GM21367 (cell line): ENCODE measurements around the gene FBXW12.

ENCODE experiments used
- ATAC-seq: cut with Tn5 transposase; IDR thresholded peaks from one replicate; pipeline ENCODE4 v1.9.1; 2021; ENCODE audit not compliant: unreplicated experiment

Gene FBXW12

DNA sequence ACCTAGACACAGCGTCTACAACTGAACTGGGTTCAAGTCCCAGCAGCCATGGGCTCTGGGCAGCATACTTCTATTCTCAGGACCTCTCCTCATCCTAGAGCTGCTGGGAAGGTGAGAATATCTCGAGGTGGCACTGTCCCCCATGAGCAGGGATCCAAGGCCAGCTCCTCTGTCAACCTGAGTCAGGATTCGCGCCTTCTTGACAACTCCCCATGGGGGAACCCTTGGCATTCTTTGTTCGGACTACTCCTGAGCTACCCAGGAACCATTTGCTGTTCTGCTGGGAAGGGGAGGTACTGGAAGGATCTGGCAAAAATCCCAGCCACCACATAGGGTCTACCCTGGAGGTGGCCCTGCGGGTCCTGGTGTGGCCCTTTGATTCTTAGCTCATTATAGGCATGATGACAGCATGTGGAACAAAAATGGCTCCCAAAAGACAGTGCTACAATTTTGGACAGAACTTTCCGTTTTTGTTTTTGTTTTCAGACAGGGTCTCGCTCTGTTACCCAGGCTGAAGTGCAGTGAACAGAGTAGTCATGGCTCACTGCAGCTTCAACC lies 35.6 kb downstream of the FBXW12 start:
- ATAC-seq, result no peak

DNA sequence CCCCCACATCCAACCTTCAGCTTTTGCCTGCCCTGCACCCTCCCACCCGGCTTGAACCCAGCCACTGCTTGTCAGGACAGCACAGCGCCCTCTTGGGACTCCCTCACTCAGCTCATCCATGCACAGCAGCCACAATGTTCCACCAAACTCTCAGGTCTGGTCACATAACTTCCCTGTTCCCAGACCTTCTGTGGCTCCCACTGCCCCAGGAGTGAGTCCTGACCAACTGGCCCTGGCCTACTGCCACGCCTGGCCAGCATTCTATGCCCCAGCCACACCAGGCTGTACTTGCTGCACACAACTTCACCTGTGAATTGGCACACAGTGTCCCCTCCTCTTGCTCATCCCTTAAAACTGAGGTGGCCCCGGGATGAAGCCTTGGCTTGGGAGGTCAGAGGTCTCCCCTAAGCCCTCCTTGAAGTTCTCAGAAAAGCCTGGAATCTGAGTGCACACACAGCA lies 36.8 kb downstream of the FBXW12 start:
- no peak for ATAC-seq

DNA sequence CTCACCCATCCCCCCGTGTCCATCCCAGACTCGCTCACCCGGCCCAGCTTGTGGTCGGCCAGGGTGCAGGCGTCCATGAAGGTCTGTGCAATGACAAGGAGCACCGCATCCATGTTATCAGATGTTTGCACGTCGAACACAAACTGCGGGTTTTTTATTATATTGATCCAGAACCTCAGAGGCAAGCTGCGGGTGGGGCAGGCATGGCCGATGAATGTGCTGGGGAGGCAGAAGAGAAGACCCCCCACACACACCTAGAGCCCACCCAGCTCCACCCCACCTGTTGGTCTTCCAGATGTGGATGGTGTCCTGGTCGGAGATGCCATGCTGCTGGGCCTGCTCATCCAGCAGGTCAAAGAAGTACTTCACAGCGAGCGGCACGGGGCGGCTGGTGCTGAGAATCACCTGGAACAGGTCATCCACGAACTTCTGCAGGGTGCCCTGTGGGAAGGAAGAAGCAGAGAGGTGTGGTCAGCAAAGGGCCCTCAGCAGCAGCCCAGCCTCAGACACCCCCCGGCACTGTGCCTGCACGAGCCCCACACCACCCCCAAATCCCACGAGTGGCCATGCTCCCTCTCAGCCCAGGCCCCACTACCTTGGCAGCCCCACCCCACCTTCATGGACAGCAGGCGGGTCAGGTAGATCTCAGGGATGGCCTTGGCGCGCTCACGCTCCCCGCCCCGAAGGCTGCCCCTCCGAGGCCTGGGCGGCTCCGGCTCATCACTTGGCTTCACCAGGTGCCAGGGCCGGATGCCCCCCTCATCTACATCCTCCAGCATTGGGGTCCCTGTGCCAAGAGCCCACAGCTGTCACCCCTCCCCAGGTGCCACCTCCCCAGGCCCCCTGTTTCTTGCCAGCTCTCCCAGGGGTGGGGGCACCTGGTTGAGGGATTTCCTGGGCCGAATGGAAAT lies 37.5 kb downstream of the FBXW12 start:
- no peak for ATAC-seq

DNA sequence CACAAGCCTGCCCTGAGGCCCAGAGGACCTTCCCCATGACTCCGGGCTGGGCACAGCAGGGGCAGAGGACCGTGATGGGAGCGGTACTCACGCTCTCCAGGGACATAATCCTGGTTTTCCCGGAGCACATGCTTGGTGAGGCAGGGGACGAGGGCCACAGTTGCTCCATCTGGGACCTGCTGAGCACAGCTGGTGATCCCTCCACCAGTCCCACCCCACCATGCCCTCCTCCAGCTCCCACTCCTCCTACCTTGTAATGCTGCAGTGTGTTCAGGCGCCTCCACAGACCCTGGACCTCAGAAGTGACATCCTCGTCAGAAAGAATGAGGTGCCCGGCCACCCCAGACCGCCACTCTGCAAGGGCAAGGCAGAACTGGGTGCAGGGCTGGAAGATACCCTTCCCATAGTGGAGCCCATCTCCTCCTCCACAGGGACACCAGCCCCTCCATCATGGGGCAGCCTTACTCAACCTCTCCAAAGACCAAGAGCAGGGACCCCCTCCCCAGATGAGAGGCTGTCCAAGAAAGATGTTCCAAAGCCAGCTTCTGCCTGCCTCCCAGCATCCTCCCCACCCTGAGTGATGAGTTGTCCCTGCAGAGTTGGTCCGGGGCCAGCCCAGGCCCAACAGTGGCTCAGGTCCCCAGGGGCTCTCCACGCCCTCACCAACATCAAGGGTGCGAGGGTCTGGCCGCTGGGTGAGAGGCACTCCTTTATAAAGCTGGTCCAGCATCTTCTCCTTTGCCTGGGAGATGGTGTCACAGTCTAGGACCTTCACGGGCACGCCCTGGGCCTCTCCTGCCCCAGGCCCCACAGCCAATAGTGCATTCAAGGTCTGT lies 38.4 kb downstream of the FBXW12 start:
- ATAC-seq, result no peak

DNA sequence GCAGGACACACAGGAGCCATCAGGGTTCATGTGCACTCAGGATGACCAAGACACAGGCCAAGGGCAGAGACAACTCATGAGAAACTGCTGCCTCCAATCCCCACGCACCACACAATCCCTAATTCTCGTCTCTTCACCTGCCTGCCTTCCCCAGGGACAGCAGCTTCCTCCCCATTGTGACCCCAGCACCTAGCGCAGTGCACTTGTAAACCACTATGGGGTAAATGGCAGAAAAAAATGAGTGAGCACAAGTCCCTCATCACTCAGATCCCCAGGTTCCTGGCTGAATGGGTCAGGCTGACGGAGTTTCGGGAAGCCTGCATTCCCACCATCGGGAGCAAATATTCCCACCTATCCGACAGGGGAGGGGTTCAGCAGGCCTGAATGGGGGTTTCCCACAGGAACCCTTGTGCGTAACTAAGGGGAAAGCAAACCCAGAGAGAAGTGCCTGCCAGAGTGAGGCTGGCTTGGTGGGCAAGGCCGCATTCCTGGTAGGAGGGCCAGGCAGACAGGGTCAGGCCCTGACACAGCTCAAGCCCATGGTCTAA lies 39.1 kb downstream of the FBXW12 start:
- no peak for ATAC-seq

DNA sequence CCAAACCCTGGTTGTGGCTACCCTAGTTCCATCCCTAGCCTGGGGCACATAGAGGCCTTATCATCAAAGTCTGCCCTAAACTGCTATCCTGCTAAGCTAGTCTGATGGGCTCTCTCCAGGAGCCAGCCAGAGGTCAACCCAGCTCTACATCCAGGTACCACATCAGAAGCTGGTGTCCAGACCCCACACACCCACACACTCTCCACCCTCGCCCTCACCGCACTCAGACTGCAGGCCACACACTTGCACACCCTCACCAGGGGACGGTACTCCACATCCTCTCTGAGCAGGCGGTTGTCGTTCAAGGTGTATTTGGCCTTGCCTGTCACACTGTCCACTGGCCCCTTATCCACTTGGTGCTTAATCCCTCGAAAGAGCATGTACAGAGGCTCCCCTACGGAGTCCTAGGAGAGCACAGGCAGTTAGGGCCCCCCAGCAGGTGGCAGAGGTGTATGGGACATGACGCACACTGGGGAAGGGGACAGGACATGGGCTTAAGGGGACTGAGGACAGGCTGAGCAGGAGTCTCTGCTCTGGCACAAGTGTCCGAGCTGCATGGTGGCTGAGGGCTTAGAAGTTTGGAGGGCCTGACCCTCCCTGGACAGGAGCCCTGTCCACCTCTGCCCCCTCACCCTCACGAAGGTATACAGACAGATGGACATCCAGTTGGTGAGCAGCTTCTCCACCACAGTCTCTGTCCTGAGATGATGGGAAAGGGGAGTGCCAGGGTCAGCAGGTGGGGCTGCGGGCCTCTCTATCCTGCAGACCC lies 39.8 kb downstream of the FBXW12 start:
- no peak for ATAC-seq

DNA sequence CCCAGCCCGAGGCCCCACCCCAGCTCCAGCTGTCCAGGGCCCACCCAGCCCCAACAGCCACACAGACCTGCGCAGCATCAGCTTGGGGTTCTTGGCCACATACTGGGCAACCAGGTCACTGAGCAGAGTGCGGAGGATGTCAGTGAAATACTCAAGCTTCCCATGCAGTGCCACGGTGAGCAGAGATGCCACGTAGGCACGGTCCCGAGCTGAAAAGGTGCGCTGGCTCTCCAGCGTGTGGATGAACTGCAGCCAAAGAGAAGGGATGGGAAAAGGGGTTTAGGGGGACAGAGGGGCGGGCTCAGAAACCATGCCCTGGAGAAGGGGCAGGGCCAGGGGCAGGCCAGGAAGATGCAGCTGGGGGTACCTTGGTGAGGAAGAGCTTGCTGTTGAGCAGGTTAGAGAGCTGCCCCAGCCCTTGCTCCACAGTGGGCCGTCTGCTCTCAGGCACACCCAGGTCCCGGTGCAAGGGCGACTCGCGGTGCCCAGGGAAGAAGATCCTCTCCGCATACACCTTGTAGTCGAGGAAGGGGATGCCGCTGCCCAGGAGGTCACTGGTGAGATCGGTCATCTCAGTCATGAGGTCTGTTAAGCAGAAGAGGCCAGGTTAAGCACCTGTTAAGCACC lies 40.5 kb downstream of the FBXW12 start:
- ATAC-seq, result no peak

DNA sequence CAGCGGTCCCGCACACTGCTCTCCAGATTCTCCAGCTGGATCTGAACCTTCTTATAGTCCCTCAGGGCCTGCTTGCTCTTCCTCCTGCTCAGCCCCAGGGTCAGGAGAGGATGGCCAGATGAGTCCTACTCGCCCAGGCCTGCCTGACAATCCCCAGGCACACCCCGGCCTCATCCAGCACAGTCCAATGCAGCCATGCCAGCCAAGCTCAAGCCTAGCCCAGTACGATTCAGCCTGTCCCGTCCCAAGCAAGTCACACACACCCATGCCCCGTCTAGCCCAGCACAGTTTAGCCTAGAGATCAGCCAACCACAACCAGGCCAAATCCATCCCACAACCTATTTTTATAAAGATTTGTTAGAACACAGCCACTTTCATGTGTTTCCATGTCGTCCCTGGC lies 41.1 kb downstream of the FBXW12 start:
- no peak for ATAC-seq

DNA sequence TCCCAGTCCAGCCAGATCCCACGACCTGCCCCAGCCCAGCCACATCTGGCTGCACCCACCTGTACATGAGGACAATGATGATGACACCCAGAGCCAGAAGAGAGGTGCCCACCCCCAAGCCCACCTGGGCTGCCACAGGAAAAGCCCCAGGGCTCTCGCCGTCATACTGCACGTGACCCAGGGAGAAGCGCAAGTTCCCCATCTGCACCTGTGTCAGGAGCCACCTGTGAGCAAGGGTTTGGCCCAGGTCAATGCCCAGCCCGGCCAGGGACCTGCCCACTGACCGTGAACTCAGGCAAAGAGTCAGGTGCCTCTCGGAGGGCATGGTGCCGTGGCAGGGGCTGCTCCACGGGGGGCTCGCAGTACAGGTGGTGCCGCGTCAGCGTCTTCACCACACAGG lies 41.6 kb downstream of the FBXW12 start:
- no peak for ATAC-seq

DNA sequence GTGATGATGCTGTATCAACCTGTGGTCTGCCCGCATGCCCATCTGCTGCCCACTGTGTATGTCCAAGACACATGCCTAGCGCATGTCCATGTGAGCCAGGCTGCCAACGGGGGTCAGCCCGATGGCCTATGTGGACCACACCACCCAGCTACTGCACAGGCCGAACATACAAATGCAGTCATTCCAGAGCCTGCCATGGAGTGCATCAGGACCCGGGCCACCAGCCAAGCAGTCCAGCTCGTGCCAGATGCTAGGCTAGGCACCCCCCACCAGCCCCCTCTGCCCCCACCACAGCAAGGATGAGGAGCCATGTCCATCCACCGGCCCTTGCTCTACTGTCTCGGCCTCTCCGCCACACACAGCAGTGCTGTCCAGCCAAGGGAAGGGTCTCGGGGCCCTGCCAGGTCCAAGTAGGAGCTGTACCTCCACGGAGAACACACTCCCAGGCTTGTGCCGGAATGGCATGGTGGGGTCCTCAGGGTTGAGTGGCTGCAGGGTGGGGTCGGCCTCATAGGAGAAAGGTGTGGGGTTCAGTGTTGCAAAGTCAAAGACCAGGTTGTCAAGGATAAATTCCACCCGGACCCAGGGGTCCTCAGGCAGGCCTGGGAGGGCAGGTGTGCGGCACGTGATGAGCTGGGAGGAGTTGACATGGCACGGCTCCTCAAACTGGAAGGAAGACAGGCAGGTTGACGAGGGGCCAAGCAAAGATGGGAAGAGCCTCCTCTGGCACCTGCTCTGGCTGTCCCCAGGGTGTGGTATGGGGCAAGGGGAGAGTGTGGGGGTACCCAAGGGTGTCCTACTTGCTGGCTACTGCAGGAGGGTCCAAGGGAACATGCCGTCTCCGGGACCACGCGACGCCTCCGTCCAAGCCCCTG lies 42.6 kb downstream of the FBXW12 start:
- no peak for ATAC-seq

DNA sequence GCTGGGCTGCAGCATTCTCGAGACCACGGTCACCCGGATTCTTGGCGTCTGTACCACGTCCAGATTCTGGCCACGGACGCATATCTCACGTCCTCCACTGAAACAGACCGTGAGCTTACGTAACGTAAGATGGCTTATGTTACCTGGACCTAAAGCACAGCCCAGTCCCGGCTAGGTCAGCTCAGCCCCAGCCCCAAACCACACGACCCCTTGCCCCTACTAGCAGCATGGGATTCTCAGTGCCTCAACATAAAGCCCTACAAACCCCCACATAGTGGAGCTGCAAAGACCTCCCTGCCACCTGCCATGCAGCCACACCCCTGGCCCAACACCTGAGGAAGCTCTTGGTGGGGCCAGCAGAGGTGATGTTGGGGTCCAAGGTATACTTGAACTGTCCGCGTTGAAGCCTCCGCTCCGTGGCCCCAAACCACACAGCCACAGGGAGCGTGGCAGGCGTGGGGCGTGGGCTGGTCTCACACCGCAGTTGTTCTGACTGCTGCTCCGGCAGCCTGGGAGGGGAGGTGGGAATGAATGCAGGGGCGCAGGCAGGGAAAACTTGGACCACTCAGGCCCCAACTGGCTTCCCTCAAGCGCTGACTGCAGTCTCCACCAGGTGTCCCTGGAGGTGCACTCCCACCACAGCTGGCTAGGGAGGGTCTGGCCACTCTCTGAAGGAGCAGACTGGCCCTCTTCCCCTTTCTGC lies 43.4 kb downstream of the FBXW12 start:
- ATAC-seq, result no peak

DNA sequence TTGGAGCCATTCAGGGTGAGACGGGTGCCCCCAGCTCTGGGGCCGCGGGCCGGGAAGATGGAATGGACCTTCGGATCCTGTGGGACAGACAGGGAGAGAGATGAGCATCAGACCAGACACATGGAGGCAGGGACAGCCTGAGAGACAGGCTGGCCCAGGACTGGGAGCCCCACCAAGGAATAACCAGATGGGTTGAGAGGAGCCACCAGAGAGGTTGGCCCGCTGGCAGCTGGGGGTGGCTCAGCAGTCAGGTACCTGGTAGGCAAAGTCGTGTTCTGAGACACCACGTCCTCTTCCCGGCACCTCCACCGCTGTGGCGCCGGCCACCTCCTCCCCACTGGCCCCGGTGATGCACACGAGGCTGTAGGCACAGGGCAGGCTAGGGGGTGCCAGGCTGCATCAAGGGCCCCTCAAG lies 44.1 kb downstream of the FBXW12 start:
- no peak for ATAC-seq

DNA sequence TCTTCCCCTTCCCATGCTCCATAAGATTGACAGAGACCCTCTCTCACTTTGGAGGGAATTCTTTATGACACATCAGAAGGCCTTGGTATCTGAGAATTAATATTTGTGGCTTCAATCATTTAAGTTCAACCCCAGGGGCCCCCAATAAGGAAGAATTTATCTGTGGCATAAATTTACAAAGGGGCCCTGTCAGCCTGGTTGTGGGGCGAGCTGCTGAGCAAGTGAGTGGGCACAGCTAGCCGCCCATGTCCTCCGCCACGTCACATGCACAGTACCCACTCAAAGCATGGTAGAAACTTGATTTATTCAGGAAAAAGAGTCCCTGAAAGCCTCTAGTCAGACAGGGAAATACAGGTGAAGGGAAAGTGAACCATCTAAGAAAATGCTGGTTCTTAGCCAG lies 44.5 kb downstream of the FBXW12 start:
- ATAC-seq, result no peak

DNA sequence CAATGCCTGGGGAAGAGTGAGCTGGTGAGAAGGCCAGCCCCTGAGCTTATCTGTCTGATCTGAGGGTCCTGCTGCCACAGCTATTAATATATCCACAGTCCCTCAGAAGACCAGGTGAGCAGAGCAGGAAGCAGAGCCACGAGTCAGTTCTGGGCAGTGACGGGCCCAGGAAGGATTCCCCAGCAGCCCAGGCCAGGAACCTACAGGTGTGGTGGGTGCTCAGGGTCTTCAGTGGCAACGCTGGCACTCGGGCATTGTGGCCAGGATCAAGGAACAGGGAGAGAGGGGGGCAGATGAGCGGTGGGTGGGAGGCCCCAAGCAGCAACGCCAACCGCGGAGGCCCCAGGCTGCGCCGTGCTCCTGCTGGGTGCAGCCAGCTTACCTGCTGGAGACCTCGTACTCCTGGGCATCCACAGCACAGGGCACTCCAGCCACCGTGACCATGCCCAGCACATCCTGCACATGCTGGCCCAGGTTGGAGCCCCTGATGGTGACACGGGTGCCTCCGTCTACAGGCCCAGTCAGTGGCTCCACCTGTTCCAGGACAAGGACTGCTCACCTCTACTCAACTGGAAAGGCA lies 45.6 kb downstream of the FBXW12 start:
- no peak for ATAC-seq

DNA sequence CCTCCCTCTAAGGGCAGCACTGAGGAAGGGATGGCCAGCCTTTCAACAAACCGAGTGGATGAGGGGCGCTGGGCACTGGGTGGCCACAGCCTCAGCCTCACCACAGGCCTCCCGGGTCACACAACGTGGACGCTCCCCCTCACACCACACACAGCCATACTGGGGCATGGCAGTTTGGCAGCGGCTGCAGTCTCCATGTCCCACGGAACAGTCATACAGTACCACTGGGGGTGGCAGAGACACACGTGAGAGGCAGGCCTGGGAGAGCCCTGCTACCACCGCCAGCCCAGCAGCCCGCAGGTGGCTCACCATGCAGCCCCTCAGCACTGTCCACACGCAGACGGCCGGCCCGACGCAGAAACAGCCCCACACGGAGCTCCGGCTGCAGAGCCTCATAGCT lies 46.1 kb downstream of the FBXW12 start:
- ATAC-seq, result no peak

DNA sequence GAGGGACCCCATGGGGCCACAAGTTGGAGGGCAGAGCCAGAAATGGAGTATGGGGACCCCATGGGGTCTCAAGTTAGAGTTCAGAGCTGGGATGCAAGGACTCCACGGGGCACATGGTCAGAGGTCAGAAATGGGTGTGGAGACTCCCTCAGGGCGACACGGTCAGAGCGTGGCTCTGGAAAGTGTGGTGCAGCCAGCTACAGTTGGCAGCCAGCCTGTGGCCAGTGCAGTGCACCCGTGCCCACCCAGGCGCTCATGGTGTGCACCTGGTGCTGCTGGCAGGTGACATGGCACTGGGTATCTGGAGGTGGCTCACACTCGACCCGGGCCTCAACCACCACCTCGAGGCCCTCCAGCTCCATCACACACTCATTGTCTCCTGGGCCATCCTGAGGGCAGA lies 46.6 kb downstream of the FBXW12 start:
- ATAC-seq, result no peak

DNA sequence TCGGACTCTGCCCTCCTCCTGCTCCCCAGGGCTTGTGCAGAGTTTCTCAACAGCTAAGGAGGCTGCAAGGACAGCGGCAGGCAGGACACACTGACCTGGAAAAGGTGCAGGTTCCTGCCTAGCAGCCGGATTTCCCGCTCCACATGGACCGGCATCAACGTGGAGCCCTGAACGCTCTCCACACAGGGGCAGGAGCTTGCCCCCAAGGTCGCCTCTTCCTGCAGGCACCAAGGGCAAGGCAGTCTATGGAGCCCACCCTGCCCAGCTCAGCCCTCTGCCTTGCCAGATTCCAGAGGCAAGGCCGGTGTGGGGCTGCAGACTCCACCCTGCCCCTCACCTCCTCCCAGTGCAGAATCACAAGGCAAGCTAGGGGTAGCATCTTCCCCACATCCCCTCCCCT lies 47.1 kb downstream of the FBXW12 start:
- no peak for ATAC-seq

DNA sequence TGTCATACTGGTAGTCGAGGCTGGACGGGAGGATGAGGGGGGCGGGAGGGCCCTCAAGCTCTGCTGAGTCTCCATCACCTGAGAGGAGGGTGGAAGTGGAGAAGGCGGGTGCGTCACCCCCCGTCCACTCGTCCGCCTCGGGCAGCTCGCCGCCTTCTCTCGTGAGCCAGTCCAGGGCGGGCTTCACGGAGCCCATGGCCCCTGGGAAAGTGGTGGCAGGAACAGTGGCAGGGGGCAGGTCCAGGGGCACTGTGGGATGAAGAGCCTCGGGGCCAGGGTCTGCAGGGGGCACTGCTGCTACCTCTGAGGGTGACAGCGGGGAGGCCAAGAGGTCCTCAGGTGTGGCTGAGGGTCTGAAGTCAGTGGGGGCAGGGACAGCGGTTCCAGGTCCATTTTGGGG lies 47.6 kb downstream of the FBXW12 start:
- no peak for ATAC-seq
